HG02981 (cell line): ENCODE measurements around the gene GAS6.
"Not testable (repeated sequence)": the region's sequence is repeated elsewhere in the genome, so short reads cannot be mapped to it uniquely, and the experiment has no call there.

Experiments used
- ATAC-seq: cut with Tn5 transposase; IDR thresholded peaks from one replicate; pipeline ENCODE4 v1.9.1; 2021; ENCODE audit warnings: mild to moderate bottlenecking, moderate library complexity; ENCODE audit not compliant: unreplicated experiment

The GAS6 gene

GRCh38 chr13:113810640-113811039 lies 53.2 kb downstream of the GAS6 start:
- ATAC-seq: no peak

GRCh38 chr13:113809934-113810333 lies 53.9 kb downstream of the GAS6 start:
- no peak for ATAC-seq

DNA sequence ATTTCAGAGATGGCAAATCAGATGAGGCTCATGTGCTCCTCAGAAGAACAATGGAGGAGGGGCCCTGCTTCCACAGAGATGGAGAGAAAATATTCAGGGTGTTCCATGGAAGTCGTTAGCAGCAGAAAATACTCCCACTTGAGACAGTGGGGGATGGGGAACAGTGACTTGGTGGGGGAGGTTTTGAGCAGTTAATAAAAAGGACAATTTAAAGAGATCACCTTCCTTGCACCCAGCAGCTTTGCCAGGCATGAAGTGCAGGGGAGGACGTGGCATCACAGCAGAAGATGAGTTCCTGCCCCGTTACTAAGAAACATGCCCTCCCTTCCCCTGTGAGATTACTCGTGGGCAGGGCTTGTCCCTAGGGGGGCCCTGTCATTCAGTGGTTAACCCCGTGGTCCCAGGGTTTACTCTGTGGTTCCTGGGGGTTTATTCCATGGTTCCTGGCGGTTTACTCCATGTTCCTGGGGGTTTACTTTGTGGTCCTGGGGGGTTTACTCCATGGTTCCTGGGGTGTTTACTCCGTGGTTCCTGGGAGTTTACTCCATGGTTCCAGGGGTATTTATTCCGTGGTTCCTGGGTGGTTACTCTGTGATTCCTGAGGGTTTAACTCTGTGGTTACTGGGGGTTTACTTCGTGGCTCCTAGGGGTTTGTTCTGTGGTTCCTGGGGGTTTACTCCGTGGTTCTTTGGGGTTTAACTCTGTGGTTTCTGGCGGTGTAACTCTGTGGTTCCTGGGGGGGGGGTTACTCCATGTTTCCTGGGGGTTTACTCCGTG lies 55.6 kb downstream of the GAS6 start:
- no peak for ATAC-seq

- ATAC-seq: no peak
Observed at GRCh38 chr13:113806526-113806925, 57.4 kb downstream of the GAS6 start.

DNA sequence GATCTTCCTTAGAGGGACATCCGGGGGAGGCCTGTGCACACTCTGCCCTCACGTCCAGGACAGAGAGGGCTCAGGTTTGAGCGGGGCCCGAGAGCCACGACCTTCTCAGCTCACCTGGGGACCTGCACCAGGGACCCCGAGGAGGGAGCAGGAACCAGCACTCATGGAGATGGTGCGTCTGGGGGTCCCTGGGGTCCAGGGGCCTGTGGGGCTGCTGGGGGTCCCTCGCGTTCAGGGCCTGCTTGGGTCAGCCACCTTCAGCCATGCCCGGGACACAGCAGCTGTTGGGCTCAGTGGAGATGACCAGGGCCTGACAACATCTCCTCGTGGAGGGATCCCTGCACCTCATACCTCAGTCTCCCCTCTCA lies 57.8 kb downstream of the GAS6 start:
- ATAC-seq: no peak

- ATAC-seq: no peak
Observed at GRCh38 chr13:113805431-113806103, 58.3 kb downstream of the GAS6 start.

DNA sequence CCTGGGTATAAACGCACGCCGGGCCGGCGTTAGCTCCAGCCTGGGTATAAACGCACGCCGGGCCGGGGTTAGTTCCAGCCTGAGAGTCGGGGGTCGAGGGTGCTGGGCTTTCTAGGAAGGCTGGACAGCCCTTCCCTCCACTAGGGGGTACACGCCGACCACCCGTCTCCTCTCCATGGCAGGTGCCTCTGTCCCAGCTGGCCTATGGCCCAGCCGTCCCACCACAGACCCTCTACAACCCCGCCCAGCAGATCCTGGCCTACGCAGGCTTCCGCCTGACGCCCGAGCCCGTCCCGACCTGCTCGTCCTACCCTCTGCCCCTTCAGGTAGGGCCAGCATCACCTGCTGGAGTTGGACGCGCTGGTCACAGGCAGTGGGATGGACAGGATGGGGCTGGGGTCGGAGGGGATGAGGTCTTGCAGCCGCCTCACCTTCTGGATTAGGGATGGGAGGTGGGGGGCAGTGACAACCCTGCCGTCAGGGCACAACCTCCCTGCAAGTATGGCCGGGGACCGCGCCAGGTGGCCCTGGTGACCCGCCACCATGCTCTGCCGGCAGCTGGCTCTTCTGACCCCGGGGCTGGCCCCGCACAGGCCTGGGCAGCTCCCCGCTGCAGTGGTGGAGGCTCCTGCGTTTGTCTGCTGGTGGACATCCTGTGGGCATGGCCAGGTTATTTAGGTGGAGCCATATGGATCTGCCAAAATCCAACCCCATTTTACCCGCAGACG lies 59.0 kb downstream of the GAS6 start:
- ATAC-seq: no peak

DNA sequence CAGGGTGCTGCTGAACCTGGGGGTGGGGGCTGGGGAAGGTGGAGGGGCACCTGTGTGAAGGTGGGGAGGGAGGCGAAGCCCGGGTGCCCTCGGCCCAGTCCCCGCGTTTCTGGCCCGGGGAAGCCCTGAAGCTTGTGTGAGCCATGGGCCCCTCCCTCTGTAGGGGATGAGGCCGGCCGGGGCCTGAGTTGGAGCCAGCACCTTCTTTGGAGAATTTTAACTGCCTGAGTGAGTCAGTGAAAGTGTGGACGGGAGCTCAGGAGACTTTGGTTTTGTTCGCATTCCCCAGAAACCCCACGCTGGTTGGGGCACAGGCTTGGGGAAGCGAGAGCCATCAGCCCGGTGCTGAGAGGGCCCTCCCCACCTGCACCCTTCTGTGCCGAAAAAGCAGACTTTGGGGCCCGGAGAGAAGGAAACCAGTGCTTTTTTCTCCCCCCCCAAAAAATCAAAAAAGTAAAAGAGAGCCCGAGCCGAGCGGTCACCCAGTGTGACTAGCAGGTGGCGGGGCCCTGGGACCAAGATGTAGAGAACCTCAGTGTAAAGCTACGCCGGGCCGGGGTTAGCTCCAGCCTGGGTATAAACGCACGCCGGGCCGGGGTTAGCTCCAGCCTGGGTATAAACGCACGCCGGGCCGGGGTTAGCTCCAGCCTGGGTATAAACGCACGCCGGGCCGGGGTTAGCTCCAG lies 59.7 kb downstream of the GAS6 start:
- no peak for ATAC-seq

GRCh38 chr13:113803409-113804016 lies 60.4 kb downstream of the GAS6 start:
- no peak for ATAC-seq

GRCh38 chr13:113802761-113803160 lies 61.1 kb downstream of the GAS6 start:
- ATAC-seq: no peak

- no peak for ATAC-seq
Observed at GRCh38 chr13:113802090-113802531, 61.8 kb downstream of the GAS6 start.

DNA sequence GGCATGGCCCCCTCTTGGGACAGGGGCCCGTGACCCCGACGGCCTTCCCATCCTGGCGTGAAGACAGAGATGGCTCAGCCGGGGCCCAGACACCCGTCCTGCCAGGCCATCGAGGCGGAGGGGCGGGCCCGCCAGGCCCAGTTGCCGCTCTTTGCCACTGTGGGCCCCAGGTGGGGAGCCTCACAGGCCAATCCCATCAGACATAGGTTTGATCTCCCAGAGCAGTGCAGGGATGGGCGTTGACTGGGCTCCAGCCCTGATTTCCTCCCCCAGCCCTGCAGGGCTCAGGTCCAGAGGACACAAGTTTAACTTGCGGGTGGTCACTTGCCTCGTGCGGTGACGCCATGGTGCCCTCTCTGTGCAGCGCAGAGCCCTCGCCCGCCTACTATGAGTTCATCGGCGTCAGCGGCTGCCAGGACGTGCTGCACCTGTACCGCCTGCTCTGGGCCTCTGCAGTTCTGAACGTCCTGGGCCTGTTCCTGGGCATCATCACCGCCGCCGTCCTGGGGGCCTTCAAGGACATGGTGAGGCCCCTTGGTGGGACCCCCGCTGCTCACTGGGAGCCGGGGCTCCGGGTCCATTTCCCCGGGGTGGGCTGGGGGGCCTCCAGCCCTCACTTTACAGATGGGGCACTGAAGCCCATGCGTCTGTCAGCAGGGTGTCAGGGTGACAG lies 62.5 kb downstream of the GAS6 start:
- ATAC-seq: no peak

- ATAC-seq: no peak
Observed at GRCh38 chr13:113800576-113800926, 63.3 kb downstream of the GAS6 start.

DNA sequence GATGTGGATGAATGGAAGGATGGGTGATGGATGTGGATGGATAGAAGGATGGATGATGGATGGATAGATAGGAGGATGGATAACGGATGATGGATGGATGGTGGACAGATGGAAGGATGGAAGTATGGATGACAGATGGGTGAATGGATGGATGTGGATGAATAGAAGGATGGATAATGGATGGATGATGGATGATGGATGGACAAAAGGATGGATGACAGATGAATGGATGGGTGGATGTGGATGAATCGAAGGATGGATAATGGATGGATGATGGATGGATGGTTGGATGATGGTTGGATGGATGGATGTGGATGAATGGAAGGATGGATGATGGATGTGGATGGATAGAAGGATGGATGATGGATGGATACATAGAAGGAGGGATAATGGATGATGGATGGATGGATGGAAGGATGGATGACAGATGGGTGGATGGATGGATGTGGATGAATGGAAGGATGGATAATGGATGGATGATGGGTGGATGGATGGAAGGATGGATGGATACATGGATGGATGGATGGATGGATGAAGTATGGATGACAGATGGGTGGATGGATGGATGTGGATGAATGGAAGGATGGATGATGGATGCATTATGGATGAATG lies 65.6 kb downstream of the GAS6 start:
- no peak for ATAC-seq

DNA sequence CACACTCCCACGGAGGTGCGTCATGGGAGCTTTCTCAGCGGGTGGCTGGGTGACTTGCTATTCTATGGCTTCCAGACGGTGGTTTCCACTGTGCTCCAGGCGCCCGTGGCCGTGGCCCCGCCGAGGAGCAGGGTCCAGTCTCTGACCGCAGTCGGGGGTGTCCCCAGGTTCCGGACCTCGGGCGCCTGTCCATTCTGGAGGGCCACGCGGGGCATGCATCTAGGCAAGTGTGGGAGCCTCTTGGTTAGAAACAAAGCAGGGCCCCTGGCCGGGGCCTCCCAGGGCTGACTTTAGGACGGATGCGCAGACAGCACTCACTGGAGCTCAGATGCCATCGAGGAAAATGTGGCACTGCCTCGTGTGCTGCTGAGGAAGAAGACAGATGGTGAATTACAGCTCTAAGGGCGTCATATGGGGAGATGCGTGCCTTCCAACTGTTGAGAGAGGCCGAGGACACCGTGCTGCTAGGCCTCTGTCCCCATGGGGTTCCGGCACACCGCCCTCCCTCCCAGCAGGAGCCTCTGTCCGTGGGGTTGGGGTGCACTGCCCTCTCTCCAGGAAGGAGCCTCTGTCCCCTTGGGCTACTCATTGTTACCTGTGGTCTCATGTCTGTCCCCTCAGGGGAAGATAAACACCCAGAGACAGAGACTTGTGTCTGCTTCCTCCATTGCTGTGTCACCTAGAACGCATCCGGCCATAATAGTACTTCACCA lies 66.8 kb downstream of the GAS6 start:
- no peak for ATAC-seq

DNA sequence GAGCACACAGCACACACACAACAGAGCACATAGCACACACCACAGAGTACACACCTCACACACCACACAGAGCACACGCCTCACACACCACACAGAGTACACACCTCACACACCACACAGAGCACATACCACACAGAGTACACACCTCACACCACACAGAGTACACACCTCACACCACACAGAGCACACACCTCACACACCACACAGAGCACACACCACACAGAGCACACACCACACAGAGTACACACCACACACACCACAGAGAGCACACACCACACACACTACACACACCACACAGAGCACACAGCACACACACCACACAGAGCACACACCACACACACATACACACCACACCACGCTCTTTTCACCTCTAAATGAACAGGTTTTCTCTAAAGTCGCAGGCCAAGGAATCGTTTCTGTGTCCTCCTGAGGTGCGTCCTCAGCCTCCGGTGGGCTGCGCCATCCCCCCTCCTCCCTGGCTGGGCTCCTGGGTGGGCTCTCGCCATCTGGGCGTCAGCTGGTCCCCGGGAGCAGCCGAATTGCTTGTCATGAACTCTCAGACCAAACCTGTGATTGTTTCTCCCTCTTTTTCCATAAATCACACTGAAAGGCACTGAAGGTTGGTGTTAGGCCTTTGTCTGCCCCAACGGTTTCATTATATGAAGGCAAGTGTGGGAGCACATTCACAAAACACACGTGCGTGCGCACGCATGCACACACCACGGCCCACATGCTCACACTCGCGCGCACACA lies 67.5 kb downstream of the GAS6 start:
- ATAC-seq: no peak

GRCh38 chr13:113795362-113795761 lies 68.5 kb downstream of the GAS6 start:
- ATAC-seq: not testable (repeated sequence)

DNA sequence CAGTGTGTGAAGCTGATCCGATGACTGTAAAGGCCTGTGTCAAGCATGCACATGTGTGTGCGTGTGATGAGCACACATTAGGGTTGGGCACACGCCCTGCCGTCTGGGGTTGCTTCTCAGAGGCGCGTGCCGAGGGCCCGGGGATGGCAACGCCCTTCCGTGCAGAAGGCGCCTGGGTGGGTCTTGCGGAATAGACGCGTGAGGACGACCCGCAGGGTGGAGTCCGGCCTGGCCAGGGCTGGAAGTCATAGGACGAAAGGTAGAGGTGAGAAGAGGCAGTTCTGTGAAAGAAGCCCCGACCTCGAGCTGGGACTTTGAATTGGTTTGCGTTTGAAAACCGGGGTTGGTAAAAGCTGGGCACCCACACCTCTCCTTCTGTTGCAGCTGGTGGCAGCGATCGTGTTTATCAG lies 69.1 kb downstream of the GAS6 start:
- ATAC-seq: no peak

DNA sequence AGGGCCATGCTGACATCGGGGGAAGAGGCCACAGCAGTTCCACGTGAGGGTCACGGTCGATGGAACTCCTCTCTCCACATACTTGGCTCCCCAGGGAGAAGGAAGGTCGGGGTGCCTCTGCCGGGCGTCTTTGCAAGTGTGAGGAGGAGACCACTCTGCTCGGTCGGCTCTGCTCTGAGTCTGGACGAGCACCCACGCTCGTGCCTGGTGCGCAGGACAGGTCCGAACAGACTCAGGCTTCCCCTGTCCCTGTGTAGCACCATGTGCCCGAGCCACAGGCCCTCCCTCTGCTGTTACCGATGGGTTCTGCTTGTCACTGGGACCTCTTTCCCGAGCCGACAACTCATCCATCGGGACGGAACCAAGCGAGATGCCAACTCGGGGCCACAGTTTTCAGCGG lies 69.8 kb downstream of the GAS6 start:
- ATAC-seq: no peak
